GM21737 (cell line): ENCODE results near the gene AQP12B.
"Not testable (repeated sequence)": the region's sequence is repeated elsewhere in the genome, so short reads cannot be mapped to it uniquely, and the experiment has no call there.

Experiments used
- ATAC-seq: cut with Tn5 transposase; IDR thresholded peaks from one replicate; pipeline ENCODE4 v1.9.1; 2021; ENCODE audit warnings: mild to moderate bottlenecking, moderate library complexity; ENCODE audit not compliant: unreplicated experiment

AQP12B gene

DNA sequence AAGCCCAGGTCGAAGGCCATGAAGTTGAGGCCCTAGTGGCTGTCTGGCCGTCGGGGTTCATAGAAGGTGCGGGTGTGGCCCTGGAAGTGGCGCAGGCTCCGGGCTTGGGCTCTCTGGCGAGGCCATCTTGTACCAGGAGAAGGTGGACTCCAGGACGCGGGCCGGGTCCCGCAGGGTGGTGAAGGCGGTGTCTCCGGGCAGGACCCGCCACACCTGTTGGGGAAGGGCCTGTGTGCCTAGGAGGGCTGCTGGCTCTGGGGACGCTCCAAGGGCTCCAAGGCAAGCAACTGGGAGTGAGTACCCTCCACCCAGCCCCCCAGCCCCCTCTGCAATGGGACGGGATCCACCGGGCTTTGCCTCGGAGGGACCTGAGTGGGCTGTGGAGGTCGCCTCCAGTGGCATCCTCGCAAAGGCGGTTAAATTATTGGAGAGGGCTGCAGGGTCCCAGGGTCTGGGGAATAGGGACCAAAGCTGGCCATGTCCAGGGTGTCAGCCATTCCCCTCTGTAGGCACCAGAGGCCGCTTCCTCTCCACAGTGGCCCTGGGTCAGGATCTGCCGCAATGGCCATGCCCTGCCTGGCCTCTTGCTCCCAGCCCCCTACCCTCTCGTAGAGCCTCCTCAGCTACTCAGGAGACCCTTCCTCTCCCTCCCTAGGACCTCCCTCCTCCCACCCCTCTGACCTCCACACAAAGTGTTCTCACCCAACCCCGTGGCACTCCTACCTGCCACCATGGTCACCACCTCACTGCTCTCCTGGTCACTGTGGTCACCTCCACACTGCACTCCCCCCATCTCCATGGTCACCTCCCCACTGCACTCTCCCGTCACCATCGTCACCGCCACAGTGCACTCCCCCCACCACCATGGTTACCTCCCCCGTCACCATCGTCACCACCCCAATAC, 19.3 kb upstream of the AQP12B start:
- ATAC-seq: no peak

DNA sequence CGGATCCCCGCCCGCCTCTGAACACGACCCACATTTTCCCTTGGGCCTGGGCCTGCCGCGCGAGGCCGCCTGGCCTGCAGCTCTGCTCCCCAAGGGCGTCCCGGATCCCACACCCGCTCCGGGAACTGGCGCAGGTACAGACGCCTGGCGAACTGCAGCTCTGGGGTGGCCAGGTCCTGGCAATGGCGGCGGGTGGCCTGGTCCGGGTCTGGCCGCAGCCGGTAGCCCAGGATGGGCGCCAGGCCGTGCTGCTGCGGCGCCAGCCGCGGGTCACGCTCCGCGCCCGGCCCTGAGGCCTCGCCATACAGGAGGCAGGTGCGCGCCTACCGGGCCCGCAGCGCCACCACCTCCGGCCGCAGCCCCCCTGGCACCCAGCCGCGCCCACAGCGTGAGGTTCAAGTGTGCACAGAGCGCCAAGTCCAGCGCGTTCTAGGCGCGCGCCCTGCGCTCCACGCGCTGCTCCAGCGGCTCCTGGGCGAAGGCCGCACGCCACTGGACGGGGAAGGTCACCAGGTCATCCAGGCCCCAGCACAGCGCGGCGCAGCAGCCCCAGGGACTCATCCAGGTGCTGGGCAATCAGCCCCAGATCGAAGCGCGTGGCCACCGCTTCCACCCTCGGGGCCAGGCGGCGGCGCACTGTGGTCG, 18.5 kb upstream of the AQP12B start:
- ATAC-seq: no peak

DNA sequence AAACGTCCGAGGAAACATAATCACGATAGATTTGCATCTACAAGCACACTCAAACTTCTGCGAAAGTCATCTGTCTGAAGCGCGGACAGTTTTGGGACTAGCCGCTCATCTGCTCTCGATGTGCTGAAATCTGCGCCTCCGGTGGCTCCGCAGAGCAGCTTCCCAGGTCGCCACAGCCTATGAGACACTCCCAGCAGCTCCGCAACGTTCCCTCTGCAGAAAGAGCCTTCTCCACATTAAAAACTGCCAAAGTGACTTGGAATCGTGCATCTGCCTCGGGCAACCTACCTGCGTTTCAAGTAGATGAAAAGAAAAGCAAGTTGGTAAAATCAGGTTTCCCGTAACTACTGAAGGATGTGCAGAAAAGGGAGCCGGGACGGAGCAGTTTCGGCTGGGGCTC, 17.9 kb upstream of the AQP12B start:
- not testable (repeated sequence) for ATAC-seq

DNA sequence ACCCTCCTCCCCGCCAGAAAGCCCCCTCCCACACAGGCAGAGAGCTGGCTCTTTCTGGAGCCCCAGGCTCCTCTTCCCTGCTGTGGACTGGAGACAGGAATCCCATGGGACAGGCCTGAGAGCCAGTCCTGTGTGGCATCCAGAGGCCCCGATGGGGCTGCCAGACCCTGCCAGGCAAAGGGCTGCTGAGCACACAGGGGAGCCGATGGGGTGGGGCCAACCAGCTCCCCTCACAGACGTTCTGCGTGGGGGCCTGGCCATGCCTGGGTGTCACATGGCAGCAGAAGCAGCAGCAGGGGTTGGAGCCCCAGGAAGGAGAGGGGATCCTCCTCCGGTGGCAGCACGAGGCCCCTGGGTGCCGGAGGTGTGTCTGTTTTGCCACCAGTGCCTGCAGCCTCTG, 17.1 kb upstream of the AQP12B start:
- ATAC-seq: not testable (repeated sequence)

DNA sequence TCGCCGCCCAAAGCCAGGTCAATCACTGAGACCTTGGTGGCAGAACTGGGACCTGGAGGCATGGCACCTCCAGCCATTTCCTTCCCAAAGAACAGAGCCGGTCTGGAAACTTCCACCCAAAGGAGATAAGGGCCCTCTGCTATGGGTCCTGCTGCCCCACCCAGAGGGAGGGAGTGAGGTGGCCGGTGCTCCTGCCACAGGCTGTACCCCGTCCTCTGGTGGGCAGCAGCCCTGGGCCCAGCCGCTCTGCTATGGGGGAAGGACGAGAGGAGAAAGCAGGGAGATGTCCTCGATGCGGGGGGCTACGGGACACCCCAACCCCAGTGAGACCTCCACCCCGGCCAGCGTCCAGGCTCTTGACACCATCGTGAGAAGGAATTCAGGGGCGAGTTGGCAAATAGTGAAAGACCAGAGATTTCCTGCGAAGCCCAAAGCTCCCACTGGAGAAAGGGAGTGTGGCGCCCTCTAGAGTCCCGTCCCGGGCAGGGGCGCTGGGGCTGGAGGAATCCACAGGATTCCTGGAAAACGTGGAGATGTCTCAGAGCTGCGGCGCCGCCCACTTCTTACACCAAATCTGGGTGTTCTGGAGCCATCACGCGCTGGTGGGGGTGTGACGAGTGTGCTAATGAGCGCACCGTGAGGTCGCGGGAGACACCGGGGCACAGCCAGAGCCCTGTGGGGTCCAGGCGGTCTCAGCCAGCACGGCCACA, 16.3 kb upstream of the AQP12B start:
- not testable (repeated sequence) for ATAC-seq

DNA sequence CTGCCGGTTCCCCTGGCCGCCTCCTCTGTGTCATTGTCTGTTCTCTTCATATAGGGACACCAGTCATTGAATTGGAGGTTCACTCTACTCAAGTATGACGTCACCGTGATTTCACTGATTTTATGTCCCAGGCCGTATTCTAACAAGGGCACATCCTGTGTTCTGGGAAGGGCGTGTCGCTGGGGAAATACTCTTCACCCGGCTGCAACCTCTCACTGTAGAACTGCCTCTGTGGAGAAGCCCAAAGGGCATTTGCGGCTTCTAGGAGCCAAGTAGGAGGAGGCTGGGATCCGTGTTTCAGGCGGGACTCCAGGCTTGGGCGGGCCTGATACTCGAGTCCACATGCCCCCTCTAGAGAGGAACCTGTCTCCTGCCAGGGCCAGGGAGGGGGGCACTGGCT, 13.8 kb upstream of the AQP12B start:
- not testable (repeated sequence) for ATAC-seq

DNA sequence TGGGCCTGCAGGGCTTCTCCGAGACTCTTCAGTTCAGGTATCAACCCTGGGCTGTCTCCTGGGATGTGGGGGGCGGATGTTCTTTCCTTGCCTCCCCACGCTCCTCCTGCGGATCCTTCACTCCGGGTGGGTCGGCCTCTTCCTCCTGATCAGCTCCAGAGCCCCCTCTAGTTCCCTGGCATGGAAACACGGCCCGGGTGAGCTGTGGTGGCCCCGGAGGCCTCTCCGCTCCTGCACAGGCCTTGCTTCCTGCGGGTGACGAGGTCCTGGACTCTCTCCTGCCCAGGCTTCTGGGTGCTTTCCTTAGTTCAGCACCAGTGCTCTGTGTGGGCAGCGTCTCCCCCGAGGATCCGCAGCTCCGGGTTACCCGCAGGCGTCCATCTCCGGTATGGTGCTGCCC, 12.9 kb upstream of the AQP12B start:
- not testable (repeated sequence) for ATAC-seq

DNA sequence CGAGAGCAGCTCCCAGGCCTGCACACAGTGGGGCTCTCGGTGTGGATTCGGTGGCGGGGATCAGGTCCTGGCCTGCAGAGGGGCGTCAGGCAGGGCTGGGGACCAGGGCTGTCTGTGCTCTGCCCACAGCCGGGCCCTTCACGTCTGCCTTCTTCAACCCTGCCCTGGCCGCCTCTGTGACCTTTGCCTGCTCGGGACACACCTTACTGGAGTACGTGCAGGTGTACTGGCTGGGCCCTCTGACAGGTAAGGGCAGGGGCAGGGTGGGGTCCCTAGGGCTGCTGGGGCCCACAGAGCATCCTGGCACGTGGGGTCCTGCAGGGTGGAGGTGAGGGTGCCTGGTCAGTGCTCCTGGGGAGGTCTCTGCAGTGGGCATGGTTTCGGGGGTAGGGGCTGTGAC, 11.6 kb upstream of the AQP12B start:
- ATAC-seq: not testable (repeated sequence)

DNA sequence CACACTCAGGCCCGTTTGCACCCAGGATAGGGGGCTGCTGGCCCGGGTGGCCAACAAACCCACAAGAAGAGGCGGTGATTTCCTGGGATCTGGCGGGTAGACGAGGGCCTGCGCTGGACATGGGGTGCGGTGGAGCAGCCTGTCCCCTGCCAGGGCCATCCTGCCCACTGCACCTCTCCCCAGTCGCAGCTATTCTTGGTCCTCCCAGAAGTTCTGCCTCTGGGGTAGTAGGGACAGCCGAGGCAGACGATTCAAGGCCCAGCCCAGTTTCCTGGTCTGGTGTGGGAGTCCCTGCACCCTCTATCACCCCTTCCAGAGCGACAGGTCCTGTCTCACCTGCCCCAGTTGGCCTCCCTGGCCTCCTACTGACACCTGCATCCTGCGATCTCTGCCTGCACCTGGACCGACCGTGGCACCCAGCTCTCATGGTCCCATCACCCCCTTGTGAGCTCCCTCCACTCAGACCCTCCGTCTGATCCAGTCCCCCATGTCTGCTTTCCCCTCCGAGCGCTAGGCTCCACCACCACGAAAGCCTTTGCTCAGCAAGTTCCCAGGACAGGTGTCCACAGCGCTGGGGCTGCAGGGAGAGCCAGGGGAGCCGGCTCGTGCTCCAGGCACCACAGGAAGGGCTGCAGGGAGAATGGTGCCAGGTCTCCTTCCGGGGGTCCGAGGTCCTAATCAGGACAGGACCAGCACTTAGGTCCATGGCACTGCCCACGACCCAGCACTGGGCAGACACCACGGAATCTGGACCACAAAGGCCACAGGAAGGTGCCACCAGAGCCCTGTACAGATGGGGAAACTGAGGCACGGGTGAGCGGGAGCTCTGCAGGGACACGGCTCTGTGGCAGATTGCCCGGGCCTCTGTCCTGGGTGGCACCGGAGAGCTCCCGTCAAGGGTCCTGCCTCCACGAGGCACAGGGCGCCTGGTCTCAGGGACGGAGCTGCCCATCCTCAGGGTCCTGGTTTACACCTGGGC, 10.2 kb upstream of the AQP12B start:
- not testable (repeated sequence) for ATAC-seq

DNA sequence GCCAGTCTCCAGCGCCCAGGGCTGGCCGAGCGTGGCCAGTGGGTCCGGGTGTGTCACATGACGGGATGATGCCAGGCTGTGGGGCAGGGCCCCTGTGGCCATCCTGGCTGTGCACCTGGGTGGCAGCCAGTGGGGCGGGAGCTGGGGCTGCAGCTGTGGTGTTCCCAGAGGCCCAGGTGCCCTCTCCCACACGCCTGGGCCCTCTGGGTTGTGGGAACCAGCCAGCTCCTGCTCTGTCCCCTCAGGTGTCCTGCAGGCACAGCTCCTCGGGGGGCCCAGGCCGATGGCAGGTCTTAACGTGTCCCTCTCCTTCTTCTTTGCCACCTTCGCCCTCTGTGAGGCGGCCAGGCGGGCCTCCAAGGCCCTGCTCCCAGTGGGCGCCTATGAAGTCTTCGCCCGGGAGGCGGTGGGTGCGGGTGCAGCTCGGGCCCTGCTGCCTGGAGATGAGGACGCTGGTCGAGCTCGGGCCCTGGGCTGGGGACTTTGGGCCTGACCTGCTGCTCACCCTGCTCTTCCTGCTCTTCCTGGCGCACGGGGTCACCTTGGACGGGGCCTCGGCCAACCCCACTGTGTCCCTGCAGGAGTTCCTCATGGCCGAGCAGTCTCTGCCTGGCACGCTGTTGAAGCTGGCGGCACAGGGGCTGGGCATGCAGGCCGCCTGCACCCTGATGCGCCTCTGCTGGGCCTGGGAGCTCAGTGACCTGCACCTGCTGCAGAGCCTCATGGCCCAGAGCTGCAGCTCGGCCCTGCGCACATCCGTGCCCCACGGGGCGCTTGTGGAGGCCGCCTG, 9.1 kb upstream of the AQP12B start, which contains the start of gene AQP12A:
AQP12A (plus strand) TSS at position 236 of the 790 bp plus-strand sequence; CDS start at position 284, 48 bp downstream.
- not testable (repeated sequence) for ATAC-seq

DNA sequence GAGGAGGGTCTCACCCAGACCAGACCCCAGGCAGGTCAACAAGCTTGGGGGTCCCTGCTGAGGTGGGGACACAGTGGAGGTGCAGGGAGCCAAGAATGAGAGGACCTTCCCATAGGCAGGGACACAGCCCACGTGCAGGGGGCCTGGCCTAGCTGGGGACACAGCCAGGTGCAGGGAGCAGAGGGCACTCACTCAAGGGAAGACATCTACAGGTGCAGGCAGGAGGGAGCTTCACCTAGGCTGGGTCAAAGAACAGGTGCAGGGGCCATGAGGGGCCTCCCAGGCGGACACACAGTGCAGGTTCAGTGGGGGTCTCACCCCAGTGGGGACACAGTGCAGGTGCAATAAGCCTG, 8.4 kb upstream of the AQP12B start:
- not testable (repeated sequence) for ATAC-seq

DNA sequence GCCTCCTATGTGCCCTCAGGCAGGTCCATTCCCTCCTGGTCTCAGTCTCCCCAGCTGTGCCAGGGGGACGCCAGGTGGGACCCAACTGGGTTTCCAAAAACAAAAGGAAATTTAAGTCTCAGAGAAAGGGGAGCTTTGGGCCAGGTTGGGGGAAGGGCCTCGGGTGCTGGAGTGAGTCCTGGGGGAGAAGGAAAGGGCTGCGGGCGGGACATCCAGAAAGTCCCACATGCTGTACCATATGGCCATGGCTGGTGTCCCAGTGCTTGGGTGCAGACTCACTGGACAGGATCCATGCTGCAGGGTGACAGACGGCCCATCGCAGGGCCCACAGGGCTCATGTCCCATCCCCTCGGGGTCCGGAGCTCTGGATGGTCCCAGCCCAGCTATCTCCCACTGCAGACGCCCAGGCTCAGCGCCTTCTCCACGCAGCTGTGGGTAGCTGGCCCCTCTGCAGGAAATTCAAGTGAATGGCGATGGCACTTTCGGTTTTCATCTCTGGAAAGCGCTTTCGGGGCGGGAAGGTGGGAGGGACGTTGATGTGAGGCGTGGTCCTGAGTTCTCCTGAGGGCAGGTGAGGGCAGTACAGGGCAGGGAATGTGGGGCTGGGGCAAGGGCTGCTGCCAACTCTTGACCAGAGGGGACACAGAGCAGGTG, 7.9 kb upstream of the AQP12B start:
- ATAC-seq: not testable (repeated sequence)

DNA sequence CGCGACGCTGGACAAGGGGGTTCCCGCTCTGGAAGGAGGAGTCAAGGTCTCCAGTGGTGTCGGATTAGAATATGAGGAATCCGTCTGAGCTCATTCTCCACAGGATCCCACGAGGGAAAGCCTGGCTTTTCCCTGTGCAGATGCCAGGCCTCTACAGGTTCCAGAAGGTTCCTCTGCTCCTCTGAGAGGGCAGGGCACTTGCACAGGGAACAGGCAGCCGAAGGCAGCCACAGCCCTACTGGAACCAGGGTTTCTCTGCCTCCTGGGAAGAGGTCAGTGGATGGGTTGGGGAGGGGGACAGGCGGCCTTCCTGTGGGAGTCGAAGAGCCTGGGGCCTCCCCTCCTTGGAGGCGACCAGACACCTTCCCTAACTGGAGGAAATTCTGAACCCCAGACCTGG, 7.3 kb upstream of the AQP12B start:
- ATAC-seq: no peak

DNA sequence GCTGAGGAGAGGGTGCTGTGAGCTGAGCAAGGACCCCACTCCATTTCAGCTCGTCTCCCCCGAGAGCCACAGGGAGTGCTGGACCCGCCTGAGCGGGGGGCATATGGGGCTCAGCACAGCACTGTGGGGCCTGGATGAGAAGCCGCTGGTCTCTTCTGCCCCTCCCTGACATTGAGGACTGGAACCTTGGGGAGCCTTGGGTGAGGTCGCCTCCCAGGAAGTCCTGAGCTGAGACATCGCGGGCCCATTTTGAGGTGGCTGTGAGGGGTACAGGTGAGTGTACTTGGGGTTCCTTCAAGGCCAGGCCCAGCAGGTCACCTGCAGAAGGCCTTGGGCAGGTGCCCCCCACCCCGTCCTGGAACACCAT, 5.9 kb upstream of the AQP12B start:
- ATAC-seq: no peak

DNA sequence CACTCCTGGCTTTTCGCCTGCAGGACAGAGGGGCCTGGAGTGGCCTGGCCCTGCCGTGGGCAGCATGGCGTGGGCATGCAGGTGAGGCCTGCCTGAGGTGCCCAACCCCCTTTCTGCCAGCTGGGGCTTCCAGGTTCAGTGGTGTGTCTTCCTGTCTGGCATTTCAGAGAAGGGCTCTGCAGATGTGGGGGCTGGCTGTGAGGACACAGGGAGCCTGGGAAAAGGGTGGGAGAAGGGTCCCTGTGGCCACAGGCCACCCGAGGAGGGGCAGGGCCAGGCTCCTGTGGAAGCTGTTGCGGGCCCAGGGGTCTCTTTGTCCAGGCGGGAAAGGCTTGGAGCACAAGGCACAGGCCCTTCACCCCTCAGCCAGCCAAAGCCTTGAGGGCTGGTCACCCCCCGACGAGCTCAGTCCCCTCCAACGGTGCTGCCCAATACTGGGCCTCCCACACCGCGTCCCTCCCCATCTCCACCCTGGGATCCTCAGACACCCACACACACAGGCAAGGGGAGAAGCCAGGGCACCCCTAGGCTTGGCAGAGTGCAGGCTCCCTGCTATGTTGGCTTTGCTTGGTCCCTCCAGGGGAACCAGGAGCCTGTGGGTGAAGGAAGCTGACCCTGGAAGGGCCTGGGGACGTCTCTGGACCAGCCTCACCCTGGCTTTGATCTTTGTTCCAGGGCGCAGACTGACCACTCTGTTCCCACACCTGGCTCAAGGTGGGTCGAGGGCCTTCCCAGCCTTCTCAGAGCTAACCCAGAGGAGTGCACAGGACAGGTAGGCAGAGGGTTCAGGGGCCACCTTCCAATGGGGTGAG, 5.3 kb upstream of the AQP12B start:
- ATAC-seq: no peak

DNA sequence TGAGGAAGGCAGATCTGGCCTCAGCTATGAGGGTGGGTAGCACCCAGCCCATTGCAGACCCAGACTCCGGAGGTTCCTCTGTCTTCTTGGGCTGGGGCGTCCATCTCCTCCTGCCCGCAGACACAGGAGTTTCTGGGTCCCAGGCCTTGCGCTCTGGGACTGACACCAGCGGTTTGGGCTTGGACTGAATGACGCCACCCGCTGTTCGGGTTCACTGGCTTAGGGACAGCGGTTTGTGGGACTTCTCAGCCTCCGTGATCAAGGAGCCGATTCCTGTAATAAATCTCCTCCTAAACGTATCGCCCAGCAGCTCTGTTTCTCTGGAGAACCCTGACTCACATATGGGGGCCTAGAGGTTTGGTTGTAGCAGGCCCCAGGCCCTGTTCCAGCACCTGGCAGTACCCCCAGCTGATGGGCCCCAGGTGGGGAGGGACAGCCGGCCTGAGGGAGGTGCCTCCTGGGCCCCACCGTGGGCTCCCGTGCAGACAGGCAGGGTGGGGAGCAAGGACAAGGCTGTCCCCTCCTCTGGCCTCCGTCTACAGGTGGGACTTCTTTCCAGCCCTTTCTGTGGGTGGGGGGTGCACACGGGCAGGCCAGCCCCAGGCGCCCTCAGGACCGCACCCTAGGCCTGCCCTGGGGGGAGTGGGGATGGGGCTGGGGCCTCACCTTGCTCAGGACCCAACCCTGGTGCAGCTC, 4.5 kb upstream of the AQP12B start:
- ATAC-seq: no peak

DNA sequence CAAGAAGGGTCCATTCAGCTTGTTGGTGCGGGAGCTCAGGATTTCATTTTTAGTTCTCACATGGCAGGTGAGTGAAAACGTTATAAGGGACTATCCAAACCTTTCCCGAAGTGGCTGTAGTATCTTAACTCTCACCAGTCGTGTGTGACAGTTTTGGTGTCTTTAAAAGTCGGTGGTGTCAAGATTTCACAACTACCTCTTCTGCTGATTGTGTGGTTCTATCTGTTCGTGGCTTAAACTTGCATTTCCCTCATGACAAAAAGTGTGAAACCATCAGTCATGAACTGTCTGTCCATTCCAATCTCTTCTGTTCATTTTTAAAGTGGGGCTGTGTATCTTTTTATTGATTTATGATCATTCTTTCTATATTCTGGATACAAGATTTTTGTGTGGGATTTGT, 3.8 kb upstream of the AQP12B start:
- ATAC-seq: no peak
